GM06990 (cell line): ENCODE measurements around the gene ZFAND6.

Experiments
- DNase-seq: peaks from one replicate; pipeline ENCODE4 v3.0.0-alpha.2; 2011; ENCODE audit not compliant: insufficient read length; ENCODE audit errors: extremely low read depth
- H3K27me3 ChIP-seq: replicated peaks from 2 replicates; pipeline ENCODE4 v1.6.0; 2011; ENCODE audit warnings: low read length; ENCODE audit not compliant: control insufficient read depth, insufficient read depth
- H3K36me3 ChIP-seq: 2 replicates; pipeline ENCODE4 v1.5.1; 2011; ENCODE audit warnings: low read length; ENCODE audit not compliant: control insufficient read depth, insufficient read depth
- H3K4me3 ChIP-seq: replicated peaks from 2 replicates; pipeline ENCODE4 v1.5.1; 2011; ENCODE audit warnings: low read depth, mild to moderate bottlenecking, control low read depth, low read length
- TF ChIP-seq, protein P1 (sequence below): IDR thresholded peaks from 2 replicates; pipeline ENCODE4 v1.5.1; 2011; ENCODE audit warnings: low read length, control low read depth, mild to moderate bottlenecking, inconsistent platforms; ENCODE audit not compliant: insufficient read depth, poor library complexity, severe bottlenecking

ZFAND6 gene

GRCh38 chr15:80174017-80174746 is 114.7 kb downstream of the ZFAND6 start:
- no peak for DNase-seq
- TF ChIP-seq, protein P1, sequence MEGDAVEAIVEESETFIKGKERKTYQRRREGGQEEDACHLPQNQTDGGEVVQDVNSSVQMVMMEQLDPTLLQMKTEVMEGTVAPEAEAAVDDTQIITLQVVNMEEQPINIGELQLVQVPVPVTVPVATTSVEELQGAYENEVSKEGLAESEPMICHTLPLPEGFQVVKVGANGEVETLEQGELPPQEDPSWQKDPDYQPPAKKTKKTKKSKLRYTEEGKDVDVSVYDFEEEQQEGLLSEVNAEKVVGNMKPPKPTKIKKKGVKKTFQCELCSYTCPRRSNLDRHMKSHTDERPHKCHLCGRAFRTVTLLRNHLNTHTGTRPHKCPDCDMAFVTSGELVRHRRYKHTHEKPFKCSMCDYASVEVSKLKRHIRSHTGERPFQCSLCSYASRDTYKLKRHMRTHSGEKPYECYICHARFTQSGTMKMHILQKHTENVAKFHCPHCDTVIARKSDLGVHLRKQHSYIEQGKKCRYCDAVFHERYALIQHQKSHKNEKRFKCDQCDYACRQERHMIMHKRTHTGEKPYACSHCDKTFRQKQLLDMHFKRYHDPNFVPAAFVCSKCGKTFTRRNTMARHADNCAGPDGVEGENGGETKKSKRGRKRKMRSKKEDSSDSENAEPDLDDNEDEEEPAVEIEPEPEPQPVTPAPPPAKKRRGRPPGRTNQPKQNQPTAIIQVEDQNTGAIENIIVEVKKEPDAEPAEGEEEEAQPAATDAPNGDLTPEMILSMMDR = no peak
- H3K4me3 ChIP-seq = no peak overlapping the region
- H3K36me3 ChIP-seq = peaks cover 12% of the 10 kb centered on the region
- H3K27me3 ChIP-seq = no peaks in the 10 kb centered on the region

DNA sequence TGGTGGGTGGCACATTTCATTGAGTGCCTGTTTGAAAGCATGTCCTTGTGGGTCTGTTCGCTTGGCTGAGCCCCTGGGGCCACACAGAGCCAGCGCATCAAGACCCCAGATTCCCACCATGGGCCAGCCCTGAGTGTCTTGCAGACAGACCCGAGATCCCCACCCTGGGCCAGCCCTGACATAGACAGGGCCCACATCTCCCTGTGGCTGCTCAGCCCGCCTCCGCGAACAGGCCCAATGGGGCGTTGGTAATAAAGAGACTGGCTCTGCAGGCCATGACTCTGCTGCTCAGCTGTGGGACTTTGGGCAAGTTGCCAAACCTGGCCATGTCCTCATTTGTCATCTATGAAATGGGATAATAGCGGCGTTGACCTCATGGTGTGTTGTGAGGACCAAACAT is 116.0 kb downstream of the ZFAND6 start:
- no peaks in the 10 kb centered on the region for H3K27me3 ChIP-seq
- no peak overlapping the region for H3K4me3 ChIP-seq
- no peak for DNase-seq
- TF ChIP-seq, protein P1 = no peak
- H3K36me3 ChIP-seq = peaks cover 15% of the 10 kb centered on the region

DNA sequence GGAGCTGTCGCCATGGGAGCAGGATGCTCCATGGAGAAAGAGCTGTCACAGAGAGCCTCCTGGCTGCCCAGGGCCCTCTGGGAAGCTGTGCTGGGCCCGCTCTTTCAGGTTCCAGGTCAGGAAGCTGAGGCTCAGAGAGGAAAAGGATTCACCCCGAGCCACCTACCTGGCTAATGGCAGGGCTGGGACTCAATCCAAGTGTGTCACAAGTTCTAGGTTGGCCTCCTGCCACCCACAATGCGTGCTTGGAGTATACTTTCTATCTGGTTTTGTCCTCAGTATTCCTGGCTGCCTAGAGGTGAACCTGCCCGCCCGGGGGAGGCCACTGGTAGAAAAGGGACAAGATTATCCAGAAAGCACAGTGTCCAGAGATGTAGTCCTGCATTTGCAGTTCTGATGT is 117.0 kb downstream of the ZFAND6 start:
- TF ChIP-seq, protein P1 = no peak
- no peaks in the 10 kb centered on the region for H3K27me3 ChIP-seq
- no peak overlapping the region for H3K4me3 ChIP-seq
- DNase-seq = no peak
- peaks cover 17% of the 10 kb centered on the region for H3K36me3 ChIP-seq

DNA sequence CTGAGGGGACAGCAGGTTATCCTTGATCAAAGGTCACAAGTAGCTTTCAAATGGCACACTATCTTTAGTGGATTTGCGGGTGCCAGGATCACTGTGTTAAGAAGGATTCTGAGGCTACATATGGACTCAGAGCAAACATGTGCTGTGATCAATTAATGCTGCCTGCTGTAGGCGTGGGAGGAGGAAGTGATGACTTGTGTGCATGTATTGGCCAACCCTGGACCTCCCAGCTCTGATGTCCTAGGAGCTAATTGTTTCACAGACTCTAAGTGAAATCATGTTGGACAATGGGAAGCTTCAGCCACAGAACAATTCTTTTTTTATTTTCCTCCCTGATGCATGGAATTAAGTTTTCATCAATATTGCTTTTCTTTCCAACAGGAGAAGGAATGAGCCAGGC is 117.7 kb downstream of the ZFAND6 start:
- Histone ChIP-seq H3K27me3 (no peaks in the 10 kb centered on the region), H3K4me3 (no peak overlapping the region), H3K36me3 (peaks cover 17% of the 10 kb centered on the region)
- DNase-seq = no peak
- TF ChIP-seq, protein P1 = no peak

DNA sequence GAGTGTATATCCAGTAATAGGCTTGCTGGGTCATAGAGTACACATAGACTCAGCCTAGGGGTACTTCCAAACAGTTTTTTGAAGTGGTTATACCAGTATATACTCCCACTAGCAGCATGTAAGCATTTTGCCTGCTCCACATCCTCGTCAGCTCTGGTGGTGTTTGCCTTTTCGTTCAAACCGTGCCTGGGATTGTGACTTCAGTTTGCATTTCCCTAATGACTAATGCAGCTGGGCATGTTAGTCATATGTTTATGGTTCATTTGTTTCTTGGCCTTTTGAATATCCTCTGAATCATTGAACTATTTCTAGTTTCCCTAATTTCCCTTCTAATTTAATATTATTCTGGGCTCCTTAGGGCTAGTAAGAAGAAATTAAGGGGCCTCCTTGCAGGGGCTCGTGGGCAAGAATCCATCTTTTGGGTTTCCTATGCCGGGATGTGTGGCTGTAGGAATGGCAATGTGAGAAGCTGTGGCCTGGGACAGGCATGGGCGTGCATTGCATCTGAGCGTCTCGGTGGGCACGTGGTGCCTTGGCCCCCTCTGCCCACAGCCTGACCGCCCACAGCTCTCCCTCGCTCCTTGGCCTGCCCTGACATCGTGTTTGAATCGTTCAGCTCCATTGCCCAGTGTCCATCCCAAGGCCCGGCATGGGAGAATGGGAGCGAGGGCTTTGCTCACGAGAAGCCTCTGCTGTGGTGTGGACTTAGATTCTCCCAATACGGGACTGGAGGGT is 119.7 kb downstream of the ZFAND6 start:
- Histone ChIP-seq H3K27me3 (no peaks in the 10 kb centered on the region), H3K4me3 (no peak overlapping the region), H3K36me3 (peaks cover 13% of the 10 kb centered on the region)
- TF ChIP-seq, protein P1 = no peak
- DNase-seq = no peak

DNA sequence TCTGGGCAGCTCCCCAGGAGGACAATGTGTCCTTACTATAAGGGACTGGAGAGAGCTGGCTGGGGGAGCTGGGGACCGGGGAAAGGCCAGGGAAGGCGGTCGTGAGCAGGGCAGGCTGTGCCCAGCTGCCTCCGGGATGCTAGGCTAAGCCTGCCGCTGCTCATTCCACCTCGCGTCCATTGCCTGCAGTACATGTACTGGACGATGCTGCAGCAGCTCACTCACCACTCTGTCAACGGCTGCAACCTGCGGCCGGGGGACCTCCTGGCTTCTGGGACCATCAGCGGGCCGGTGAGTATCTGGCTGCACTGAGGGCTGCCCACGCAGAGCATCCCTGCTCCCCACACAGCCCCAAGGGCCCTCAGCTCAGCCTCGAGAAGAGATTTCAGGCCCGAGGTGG is 120.5 kb downstream of the ZFAND6 start:
- Histone ChIP-seq H3K4me3 (no peak overlapping the region), H3K27me3 (no peaks in the 10 kb centered on the region), H3K36me3 (peaks cover 10% of the 10 kb centered on the region)
- no peak for DNase-seq
- TF ChIP-seq, protein P1 = no peak
